ENCODE results near the gene MKNK2.

DNA sequence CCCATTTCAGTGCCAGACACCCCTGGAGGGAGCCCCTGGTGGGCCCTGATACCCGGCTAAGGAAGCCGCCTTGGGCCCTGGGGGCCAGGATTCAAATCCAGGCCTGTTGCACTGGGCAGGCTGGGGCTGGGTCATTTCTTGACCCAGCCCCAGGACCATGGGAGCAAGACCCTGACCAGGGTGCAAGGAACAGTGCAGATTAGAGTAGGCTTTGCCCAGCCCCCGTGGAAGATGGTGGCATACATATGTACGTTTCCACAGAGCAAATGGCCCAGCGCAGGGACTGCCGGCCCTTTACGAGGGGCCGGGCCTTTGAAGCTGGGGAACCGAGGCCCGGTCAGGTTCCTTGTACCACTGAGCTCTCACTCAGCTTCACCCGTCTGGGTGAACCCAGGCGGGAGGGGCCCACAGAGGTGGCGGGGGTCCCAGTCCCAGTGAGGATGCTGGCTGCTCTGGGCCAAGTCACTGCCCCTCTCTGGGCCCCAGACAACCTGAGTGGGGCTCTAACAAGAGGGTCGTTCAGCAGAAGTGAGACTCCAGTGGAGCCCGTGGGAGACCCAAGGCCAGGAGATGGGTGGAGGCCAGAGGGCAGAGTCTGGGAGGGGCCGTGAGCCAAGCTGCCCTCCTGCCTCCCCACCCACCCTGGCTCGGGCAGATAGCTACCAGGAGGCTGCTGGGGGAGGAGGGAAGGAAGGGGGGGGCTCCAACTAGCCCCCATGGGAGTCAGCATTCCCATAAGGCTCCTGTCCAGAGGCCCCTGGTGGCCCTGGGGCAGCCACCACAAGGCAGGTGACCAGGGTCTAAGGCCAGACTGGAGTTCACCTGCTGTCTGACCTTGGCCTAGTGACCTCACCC lies 2.7 kb downstream of the MKNK2 start:
- TF ChIP-seq CTCF (conservative IDR thresholded peaks at IDR 0.05; ENCODE audit: low read depth, low read length) = no peak
- TF ChIP-seq EZH2 (IDR thresholded peaks at IDR 0.05; ENCODE audit: low read length, unreplicated experiment) = no peak
- TF ChIP-seq EZH2phosphoT487 (IDR thresholded peaks at IDR 0.05; ENCODE audit: borderline replicate concordance, low read length) = no peak
